ENCODE measurements around the gene EPHA6.

Gene EPHA6

GRCh38 chr3:97350971-97351370 lies 536.6 kb downstream of the EPHA6 start:
- Histone ChIP-seq H3K27me3 (ENCODE audit: insufficient read depth, low read length) (no peaks in the 10 kb centered on the region), H3K79me2 (ENCODE audit: control insufficient read depth, insufficient read depth, low read length, unreplicated experiment) (no peaks in the 10 kb centered on the region), H3K36me3 (ENCODE audit: insufficient read depth, low read length) (no peaks in the 10 kb centered on the region), H3K4me1 (ENCODE audit: control insufficient read depth, insufficient read depth, low read length, unreplicated experiment) (no peaks in the 10 kb centered on the region), H2AFZ (ENCODE audit: low read length, unreplicated experiment) (no peak overlapping the region), H3K4me3 (ENCODE audit: low read depth, low read length) (no peak overlapping the region), H3K27ac (ENCODE audit: low read depth, low read length) (no peak overlapping the region)

- Histone ChIP-seq H3K4me1 (ENCODE audit: control insufficient read depth, insufficient read depth, low read length, unreplicated experiment) (no peaks in the 10 kb centered on the region), H2AFZ (ENCODE audit: low read length, unreplicated experiment) (no peak overlapping the region), H3K36me3 (ENCODE audit: insufficient read depth, low read length) (no peaks in the 10 kb centered on the region), H3K4me3 (ENCODE audit: low read depth, low read length) (no peak overlapping the region), H3K79me2 (ENCODE audit: control insufficient read depth, insufficient read depth, low read length, unreplicated experiment) (no peaks in the 10 kb centered on the region), H3K27me3 (ENCODE audit: insufficient read depth, low read length) (no peaks in the 10 kb centered on the region), H3K27ac (ENCODE audit: low read depth, low read length) (no peak overlapping the region)
Observed at GRCh38 chr3:97353176-97353575, 538.8 kb downstream of the EPHA6 start.

DNA sequence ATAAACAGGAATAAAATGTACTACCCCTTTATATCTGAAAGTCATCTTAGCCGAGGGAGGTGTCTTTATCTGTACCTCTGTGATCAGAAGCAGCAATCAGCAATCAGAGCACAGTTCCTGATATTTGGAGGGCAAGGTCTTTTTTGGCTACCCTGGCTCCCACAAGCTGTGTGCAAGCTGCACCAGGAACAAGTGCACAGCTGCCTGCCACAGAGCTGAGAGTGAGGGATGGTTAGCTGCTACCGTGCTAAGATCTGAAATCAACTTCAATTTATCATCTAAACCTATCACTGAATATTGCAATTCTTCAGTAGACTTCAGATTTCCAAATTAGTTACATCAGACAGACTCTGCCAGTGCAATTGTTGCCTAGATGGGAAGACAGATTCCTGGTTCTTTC lies 545.6 kb downstream of the EPHA6 start:
- H3K4me3 ChIP-seq (ENCODE audit: low read depth, low read length) = no peak overlapping the region
- H2AFZ ChIP-seq (ENCODE audit: low read length, unreplicated experiment) = no peak overlapping the region
- no peaks in the 10 kb centered on the region for H3K36me3 ChIP-seq (ENCODE audit: insufficient read depth, low read length)
- H3K79me2 ChIP-seq (ENCODE audit: control insufficient read depth, insufficient read depth, low read length, unreplicated experiment) = no peaks in the 10 kb centered on the region
- H3K27ac ChIP-seq (ENCODE audit: low read depth, low read length) = no peak overlapping the region
- H3K4me1 ChIP-seq (ENCODE audit: control insufficient read depth, insufficient read depth, low read length, unreplicated experiment) = no peaks in the 10 kb centered on the region
- H3K27me3 ChIP-seq (ENCODE audit: insufficient read depth, low read length) = no peaks in the 10 kb centered on the region

DNA sequence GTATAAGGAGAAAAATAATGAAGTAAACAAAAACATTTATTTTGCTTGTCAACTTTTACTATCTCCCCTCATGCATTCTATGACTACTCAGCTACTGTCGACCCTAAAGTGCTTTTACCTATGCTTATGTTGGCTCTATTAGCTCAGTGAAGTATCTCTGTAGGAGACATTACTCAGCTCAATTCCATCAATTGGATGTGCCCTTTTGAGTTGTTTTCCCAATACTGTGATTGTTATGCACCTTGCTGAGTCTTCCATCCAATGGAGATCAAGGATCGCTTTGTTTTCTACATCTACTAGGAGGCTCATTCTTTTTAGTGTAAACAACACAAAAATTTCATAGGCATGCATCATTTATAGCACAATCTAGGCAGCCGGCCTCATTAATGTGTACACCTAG lies 546.4 kb downstream of the EPHA6 start:
- H3K36me3 ChIP-seq (ENCODE audit: insufficient read depth, low read length) = no peaks in the 10 kb centered on the region
- H3K79me2 ChIP-seq (ENCODE audit: control insufficient read depth, insufficient read depth, low read length, unreplicated experiment) = no peaks in the 10 kb centered on the region
- H3K4me1 ChIP-seq (ENCODE audit: control insufficient read depth, insufficient read depth, low read length, unreplicated experiment) = no peaks in the 10 kb centered on the region
- no peak overlapping the region for H3K27ac ChIP-seq (ENCODE audit: low read depth, low read length)
- no peak overlapping the region for H2AFZ ChIP-seq (ENCODE audit: low read length, unreplicated experiment)
- no peak overlapping the region for H3K4me3 ChIP-seq (ENCODE audit: low read depth, low read length)
- no peaks in the 10 kb centered on the region for H3K27me3 ChIP-seq (ENCODE audit: insufficient read depth, low read length)

DNA sequence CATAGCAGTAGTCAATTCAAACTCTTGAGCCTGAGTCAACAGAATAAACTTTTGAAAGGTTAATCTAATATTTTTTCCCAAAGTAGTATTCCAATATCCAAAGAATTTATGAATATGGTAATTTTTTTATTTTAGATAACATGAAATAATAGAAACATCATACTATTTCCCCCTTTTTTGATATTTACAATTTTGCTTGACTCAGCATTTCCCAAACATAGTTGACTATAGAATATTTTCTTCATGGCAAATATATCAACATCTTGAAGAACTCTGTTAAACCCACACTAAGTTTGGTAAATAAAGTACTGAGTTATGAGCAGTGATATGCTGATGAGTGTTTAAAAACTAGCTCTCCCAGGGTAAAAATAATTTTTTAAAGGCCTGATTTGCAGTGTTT lies 570.2 kb downstream of the EPHA6 start:
- Histone ChIP-seq H2AFZ (ENCODE audit: low read length, unreplicated experiment) (no peak overlapping the region), H3K79me2 (ENCODE audit: control insufficient read depth, insufficient read depth, low read length, unreplicated experiment) (no peaks in the 10 kb centered on the region), H3K4me3 (ENCODE audit: low read depth, low read length) (no peak overlapping the region), H3K27ac (ENCODE audit: low read depth, low read length) (no peak overlapping the region), H3K36me3 (ENCODE audit: insufficient read depth, low read length) (no peaks in the 10 kb centered on the region), H3K4me1 (ENCODE audit: control insufficient read depth, insufficient read depth, low read length, unreplicated experiment) (no peaks in the 10 kb centered on the region), H3K27me3 (ENCODE audit: insufficient read depth, low read length) (no peaks in the 10 kb centered on the region)

DNA sequence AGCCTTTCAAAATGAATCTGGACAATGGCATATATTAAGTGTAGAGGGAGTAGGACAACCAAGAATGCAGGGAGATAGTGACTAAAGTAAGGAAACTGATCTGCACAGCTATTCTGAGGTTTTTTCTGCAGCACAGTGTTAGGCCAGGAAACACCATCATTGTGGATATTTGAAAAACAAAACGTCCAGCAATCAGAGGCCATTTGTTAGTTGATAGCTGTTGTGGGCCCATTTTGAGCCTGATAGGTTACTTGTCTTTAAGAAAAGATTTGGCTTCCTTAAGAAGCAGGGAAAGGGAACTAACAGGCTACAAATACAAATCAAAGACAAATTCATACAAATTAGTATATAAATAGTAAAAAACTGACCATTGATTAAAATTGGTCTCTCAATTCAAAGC lies 574.4 kb downstream of the EPHA6 start:
- no peaks in the 10 kb centered on the region for H3K36me3 ChIP-seq (ENCODE audit: insufficient read depth, low read length)
- H3K27ac ChIP-seq (ENCODE audit: low read depth, low read length) = no peak overlapping the region
- no peaks in the 10 kb centered on the region for H3K27me3 ChIP-seq (ENCODE audit: insufficient read depth, low read length)
- no peaks in the 10 kb centered on the region for H3K4me1 ChIP-seq (ENCODE audit: control insufficient read depth, insufficient read depth, low read length, unreplicated experiment)
- H3K4me3 ChIP-seq (ENCODE audit: low read depth, low read length) = no peak overlapping the region
- H2AFZ ChIP-seq (ENCODE audit: low read length, unreplicated experiment) = no peak overlapping the region
- no peaks in the 10 kb centered on the region for H3K79me2 ChIP-seq (ENCODE audit: control insufficient read depth, insufficient read depth, low read length, unreplicated experiment)

GRCh38 chr3:97389936-97390335 lies 575.5 kb downstream of the EPHA6 start:
- Histone ChIP-seq H3K4me3 (ENCODE audit: low read depth, low read length) (no peak overlapping the region), H3K27ac (ENCODE audit: low read depth, low read length) (no peak overlapping the region), H3K4me1 (ENCODE audit: control insufficient read depth, insufficient read depth, low read length, unreplicated experiment) (no peaks in the 10 kb centered on the region), H3K79me2 (ENCODE audit: control insufficient read depth, insufficient read depth, low read length, unreplicated experiment) (no peaks in the 10 kb centered on the region), H2AFZ (ENCODE audit: low read length, unreplicated experiment) (no peak overlapping the region), H3K36me3 (ENCODE audit: insufficient read depth, low read length) (no peaks in the 10 kb centered on the region), H3K27me3 (ENCODE audit: insufficient read depth, low read length) (no peaks in the 10 kb centered on the region)

- Histone ChIP-seq H2AFZ (ENCODE audit: low read length, unreplicated experiment) (no peak overlapping the region), H3K4me3 (ENCODE audit: low read depth, low read length) (no peak overlapping the region)
Observed at GRCh38 chr3:97391167-97391566, 576.8 kb downstream of the EPHA6 start.

DNA sequence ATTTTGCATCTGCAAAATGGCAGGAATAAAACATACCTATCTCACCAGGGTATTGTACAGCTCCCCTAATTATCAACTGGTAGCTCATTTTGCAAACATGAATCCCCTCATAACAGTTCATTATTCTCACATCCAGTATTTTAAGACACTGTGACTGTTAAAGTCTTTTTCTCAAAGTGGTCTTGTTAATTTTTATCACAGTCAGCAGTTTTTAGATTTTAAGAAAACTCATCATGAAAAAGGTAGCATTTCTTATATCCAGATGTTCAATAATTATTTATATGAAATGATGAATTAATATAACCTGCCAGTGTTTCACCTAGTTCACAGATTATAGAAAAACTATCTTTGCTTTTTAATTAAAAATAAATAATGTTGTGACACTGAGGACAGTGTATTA lies 595.2 kb downstream of the EPHA6 start:
- Histone ChIP-seq H3K27ac (ENCODE audit: low read depth, low read length) (no peak overlapping the region), H3K36me3 (ENCODE audit: insufficient read depth, low read length) (no peaks in the 10 kb centered on the region), H3K27me3 (ENCODE audit: insufficient read depth, low read length) (no peaks in the 10 kb centered on the region), H2AFZ (ENCODE audit: low read length, unreplicated experiment) (no peak overlapping the region), H3K4me3 (ENCODE audit: low read depth, low read length) (no peak overlapping the region), H3K4me1 (ENCODE audit: control insufficient read depth, insufficient read depth, low read length, unreplicated experiment) (no peaks in the 10 kb centered on the region), H3K79me2 (ENCODE audit: control insufficient read depth, insufficient read depth, low read length, unreplicated experiment) (no peaks in the 10 kb centered on the region)

More at GRCh38 chr3:97391167-97391566, 576.8 kb downstream of the EPHA6 start:
- H3K36me3 ChIP-seq (ENCODE audit: insufficient read depth, low read length) = no peaks in the 10 kb centered on the region
- no peaks in the 10 kb centered on the region for H3K4me1 ChIP-seq (ENCODE audit: control insufficient read depth, insufficient read depth, low read length, unreplicated experiment)
- H3K27me3 ChIP-seq (ENCODE audit: insufficient read depth, low read length) = no peaks in the 10 kb centered on the region
- no peak overlapping the region for H3K27ac ChIP-seq (ENCODE audit: low read depth, low read length)
- no peaks in the 10 kb centered on the region for H3K79me2 ChIP-seq (ENCODE audit: control insufficient read depth, insufficient read depth, low read length, unreplicated experiment)

DNA sequence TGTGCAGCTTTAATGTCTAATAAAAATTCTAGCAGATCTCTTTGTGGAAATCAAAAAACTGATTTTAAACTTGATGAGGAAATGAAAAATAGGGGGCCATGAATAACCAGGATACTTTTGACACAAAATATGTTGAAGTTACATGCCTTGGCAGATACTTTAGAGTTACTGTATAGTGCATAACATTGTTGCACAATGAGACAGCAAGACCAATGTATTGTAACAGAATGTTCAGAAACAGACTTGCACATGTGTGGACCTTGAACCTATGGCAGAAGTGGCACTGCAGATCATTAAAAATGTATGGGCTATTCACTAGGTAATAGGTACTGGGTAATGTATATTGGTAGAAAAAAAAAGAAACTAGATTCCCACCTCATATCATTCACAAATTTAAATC lies 607.2 kb downstream of the EPHA6 start:
- Histone ChIP-seq H3K36me3 (ENCODE audit: insufficient read depth, low read length) (no peaks in the 10 kb centered on the region), H3K27me3 (ENCODE audit: insufficient read depth, low read length) (no peaks in the 10 kb centered on the region), H3K27ac (ENCODE audit: low read depth, low read length) (no peak overlapping the region), H3K4me3 (ENCODE audit: low read depth, low read length) (no peak overlapping the region), H2AFZ (ENCODE audit: low read length, unreplicated experiment) (no peak overlapping the region), H3K79me2 (ENCODE audit: control insufficient read depth, insufficient read depth, low read length, unreplicated experiment) (no peaks in the 10 kb centered on the region), H3K4me1 (ENCODE audit: control insufficient read depth, insufficient read depth, low read length, unreplicated experiment) (no peaks in the 10 kb centered on the region)

DNA sequence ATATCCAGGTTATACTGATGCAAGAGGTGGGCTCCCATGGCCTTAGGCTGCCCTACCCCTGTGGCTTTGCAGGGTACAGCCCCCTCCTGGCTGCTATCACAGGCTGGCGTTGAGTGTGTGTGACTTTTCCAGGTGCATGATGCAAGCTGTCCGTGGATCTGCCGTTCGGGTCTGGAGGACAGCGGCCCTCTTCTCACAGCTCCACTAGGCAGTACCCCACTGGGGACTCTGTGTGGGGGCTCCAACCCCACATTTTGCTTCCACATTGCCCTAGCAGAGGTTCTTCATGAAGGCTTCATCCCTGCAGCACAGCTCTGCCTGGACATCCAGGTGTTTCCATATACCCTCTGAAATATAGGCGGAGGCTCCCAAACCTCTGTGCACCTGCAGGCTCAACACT lies 610.6 kb downstream of the EPHA6 start:
- no peak overlapping the region for H3K4me3 ChIP-seq (ENCODE audit: low read depth, low read length)
- no peak overlapping the region for H2AFZ ChIP-seq (ENCODE audit: low read length, unreplicated experiment)
- no peaks in the 10 kb centered on the region for H3K79me2 ChIP-seq (ENCODE audit: control insufficient read depth, insufficient read depth, low read length, unreplicated experiment)
- no peaks in the 10 kb centered on the region for H3K36me3 ChIP-seq (ENCODE audit: insufficient read depth, low read length)
- H3K27me3 ChIP-seq (ENCODE audit: insufficient read depth, low read length) = no peaks in the 10 kb centered on the region
- H3K27ac ChIP-seq (ENCODE audit: low read depth, low read length) = no peak overlapping the region
- H3K4me1 ChIP-seq (ENCODE audit: control insufficient read depth, insufficient read depth, low read length, unreplicated experiment) = no peaks in the 10 kb centered on the region

DNA sequence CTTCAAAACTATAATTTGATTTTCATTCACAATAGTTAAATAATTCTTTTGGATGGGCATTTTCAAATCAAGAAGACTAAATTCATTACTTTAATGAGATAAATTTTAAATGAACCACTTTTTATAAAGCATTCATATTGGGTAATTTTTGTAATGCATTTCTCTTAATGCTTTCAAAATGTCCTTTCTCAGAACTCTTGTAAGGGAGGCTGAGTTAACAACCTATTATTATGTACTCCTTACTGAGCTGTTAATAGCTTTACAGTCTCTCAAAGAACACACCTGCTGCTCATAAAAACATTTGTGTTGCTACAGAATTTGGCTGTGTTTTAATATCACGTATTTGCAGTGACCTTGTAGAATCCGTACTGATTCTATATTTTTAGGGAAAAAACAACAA lies 616.2 kb downstream of the EPHA6 start:
- Histone ChIP-seq H3K36me3 (ENCODE audit: insufficient read depth, low read length) (no peaks in the 10 kb centered on the region), H3K27ac (ENCODE audit: low read depth, low read length) (no peak overlapping the region), H3K4me1 (ENCODE audit: control insufficient read depth, insufficient read depth, low read length, unreplicated experiment) (no peaks in the 10 kb centered on the region), H3K27me3 (ENCODE audit: insufficient read depth, low read length) (no peaks in the 10 kb centered on the region), H3K4me3 (ENCODE audit: low read depth, low read length) (no peak overlapping the region), H3K79me2 (ENCODE audit: control insufficient read depth, insufficient read depth, low read length, unreplicated experiment) (no peaks in the 10 kb centered on the region), H2AFZ (ENCODE audit: low read length, unreplicated experiment) (no peak overlapping the region)

Measured in ACC112 (cell line).